Spleen (tissue), 7 donors: ENCODE data around the gene EYA2.

Experiments
- POLR2A ChIP-seq, 3 donors: fragments of 450-650 bp; IDR thresholded peaks; one replicate each; pipeline ENCODE4 v1.5.1; 2017; ENCODE audit warnings: antibody characterized with exemption in 3 of 3, mild to moderate bottlenecking in 1 of 3
- TF ChIP-seq, protein P1 (sequence below), 11 experiments: fragments of 200-600 bp in 7 of 11; fragments of 450-650 bp in 4 of 11; sonication (generic) in 4 of 11; IDR thresholded peaks in 8 of 11; conservative IDR thresholded peaks in 3 of 11; 1 replicate in 7 of 11; 2 replicates in 4 of 11; pipeline versions ENCODE4 v1.4.0 to v1.8.0; 2016 to 2021; ENCODE audit warnings: antibody characterized with exemption in 11 of 11, inconsistent platforms in 4 of 11, mild to moderate bottlenecking in 1 of 11
- donor health status: DM: no; HTN: no; CAD: no; lungs with moderate emphysema.
- donor health status: DM: no; HTN: no; CAD: no.
- donor health status: DM: no; HTN: no; CAD: no.

DNA sequence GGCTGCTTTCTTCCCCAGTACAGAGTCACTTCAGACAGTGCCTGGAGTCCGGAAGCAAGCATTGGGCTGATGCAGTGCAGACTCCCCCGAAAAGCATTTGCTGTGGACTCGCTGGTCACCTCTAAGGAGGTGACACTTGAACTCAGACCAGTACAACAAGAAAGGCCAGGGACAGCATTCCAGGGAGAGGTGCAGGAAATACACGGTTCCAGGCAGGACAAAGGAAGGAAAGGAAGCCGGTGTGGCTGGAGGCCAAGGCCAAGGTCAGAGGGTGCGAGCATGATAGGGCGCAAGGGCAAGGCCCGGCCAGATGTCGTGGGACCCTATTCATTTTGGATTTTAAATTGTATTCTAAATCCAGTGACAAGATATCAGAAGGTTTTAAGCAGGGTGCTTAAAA is 300.9 kb downstream of the EYA2 start:
- TF ChIP-seq, protein P1, sequence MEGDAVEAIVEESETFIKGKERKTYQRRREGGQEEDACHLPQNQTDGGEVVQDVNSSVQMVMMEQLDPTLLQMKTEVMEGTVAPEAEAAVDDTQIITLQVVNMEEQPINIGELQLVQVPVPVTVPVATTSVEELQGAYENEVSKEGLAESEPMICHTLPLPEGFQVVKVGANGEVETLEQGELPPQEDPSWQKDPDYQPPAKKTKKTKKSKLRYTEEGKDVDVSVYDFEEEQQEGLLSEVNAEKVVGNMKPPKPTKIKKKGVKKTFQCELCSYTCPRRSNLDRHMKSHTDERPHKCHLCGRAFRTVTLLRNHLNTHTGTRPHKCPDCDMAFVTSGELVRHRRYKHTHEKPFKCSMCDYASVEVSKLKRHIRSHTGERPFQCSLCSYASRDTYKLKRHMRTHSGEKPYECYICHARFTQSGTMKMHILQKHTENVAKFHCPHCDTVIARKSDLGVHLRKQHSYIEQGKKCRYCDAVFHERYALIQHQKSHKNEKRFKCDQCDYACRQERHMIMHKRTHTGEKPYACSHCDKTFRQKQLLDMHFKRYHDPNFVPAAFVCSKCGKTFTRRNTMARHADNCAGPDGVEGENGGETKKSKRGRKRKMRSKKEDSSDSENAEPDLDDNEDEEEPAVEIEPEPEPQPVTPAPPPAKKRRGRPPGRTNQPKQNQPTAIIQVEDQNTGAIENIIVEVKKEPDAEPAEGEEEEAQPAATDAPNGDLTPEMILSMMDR (IDR thresholded peaks at IDR 0.05 in 8 of 11, conservative IDR thresholded peaks at IDR 0.05 in 3 of 11), result no peak
- no peak for TF ChIP-seq POLR2A (IDR thresholded peaks at IDR 0.05)
